Gastroesophageal sphincter (tissue), 3 donors: ENCODE measurements around the gene TMEM255B.

Experiments used
- EP300 ChIP-seq: sonication (generic); formaldehyde crosslinking; IDR thresholded peaks from one replicate; pipeline ENCODE4 v1.6.1; 2017; ENCODE audit warnings: antibody characterized with exemption, mild to moderate bottlenecking
- POLR2A ChIP-seq, 2 donors: fragments of 450-650 bp; IDR thresholded peaks; one replicate each; pipeline ENCODE4 v1.6.1; 2017; ENCODE audit warnings: antibody characterized with exemption in 2 of 2, mild to moderate bottlenecking in 2 of 2, moderate library complexity in 1 of 2
- POLR2AphosphoS5 ChIP-seq: sonication (generic); formaldehyde crosslinking; IDR thresholded peaks from one replicate; pipeline ENCODE4 v1.6.1; 2017; ENCODE audit warnings: antibody characterized with exemption
- TF ChIP-seq, protein P1 (sequence below), 4 experiments: fragments of 200-600 bp in 2 of 4; fragments of 450-650 bp in 2 of 4; sonication (generic) in 1 of 4; IDR thresholded peaks; one replicate each; pipeline ENCODE4 v1.5.1; 2017 to 2019; ENCODE audit warnings: antibody characterized with exemption in 4 of 4, mild to moderate bottlenecking in 2 of 4, moderate library complexity in 2 of 4

DNA sequence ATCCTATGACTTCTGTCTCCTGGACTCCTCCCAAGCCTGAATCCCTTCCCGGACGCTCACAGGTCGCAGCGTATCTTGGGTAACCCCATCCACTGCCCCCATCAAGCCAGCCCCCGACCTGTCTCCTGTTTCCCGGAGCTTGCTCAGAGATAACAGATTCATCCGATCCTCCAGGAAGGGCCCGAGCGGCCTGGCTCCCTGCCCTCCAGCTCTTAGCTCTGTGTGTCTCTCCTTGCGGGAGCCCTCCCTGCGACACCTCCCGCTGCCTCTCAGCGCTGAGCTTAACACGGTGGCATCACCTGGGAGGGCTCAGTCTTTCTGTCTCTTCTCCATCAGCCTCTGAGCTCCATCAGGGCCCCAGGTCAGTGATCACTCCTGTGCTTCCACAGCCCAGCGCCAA lies 4.3 kb upstream of the TMEM255B start:
- TF ChIP-seq, protein P1, sequence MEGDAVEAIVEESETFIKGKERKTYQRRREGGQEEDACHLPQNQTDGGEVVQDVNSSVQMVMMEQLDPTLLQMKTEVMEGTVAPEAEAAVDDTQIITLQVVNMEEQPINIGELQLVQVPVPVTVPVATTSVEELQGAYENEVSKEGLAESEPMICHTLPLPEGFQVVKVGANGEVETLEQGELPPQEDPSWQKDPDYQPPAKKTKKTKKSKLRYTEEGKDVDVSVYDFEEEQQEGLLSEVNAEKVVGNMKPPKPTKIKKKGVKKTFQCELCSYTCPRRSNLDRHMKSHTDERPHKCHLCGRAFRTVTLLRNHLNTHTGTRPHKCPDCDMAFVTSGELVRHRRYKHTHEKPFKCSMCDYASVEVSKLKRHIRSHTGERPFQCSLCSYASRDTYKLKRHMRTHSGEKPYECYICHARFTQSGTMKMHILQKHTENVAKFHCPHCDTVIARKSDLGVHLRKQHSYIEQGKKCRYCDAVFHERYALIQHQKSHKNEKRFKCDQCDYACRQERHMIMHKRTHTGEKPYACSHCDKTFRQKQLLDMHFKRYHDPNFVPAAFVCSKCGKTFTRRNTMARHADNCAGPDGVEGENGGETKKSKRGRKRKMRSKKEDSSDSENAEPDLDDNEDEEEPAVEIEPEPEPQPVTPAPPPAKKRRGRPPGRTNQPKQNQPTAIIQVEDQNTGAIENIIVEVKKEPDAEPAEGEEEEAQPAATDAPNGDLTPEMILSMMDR (IDR thresholded peaks at IDR 0.05), result no peak
- TF ChIP-seq POLR2A (IDR thresholded peaks at IDR 0.05) (no peak), POLR2AphosphoS5 (no peak), EP300 (no peak)
